MV-4-11 (cell line): Measurements from ENCODE around the gene ALDH4A1.
"Not testable (repeated sequence)": the region's sequence is repeated elsewhere in the genome, so short reads cannot be mapped to it uniquely, and the experiment has no call there.

Source experiments
- DNase-seq: peaks from one replicate; lab custom pipeline; 2025; lab: John Stamatoyannopoulos, UW

Gene ALDH4A1

DNA sequence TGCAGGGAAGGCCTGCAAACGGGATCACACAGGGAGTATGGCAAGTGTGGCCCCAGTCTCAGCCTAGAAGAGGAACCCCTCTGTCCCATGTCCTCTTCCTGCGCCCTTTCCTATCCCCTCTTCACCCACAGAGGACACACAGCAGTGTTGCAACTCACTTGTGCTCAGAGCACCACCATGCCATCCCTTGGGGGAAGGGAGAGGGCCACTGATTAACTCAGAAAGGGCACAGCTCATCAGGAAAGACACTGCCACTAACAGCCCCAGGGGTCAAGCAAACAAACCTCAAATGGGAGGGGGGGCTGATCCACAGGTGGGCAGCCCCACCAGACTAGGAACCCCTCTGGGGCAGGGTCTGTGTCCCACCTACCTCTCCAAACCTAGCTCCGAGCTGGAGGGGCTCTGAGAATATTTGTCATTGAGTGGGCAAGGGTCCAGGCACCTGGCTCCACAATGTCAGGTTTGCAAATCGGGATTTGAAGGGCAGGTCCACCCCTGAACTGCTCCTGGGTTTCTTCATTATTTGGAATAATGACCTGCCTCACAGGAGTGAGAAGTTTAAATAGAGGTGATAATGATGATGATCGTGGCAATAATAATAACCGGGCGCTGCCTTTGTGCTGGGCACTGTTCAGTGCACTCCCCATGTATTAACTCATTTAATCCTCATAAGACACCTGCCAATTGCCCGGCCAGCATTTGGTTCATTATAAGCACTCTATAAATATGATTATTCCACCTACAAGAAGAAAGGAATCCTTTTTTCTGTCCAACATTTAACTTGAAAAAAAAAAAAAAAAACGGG lies 1.0 kb downstream of the ALDH4A1 start:
- peak; percentile 59 for DNase-seq

DNA sequence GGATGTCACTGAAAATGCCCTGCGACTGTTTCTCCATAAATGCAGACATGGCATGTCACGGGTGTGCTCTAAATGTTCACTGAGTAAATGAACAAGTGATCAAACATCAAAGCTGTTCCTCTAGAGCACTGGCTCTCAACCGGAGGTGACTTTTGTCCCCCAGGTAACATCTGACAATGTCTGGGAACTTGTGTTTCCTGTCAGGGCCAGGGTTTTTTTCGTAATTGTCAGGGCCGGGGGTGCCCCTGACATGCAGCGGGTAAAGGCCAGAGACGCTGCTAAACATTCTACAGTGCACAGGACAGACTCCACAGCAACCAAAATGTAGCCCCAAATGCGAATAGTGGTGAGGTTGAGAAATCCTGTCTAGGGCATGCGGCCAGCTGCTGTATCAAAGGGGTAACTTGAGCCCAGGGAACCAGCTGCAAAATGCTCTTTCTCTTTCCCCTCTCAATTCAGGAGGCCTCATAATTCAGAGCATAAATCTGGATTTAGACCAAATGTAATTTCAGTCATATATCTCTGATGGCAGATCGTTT lies 2.0 kb downstream of the ALDH4A1 start:
- DNase-seq, result peak; percentile 47

DNA sequence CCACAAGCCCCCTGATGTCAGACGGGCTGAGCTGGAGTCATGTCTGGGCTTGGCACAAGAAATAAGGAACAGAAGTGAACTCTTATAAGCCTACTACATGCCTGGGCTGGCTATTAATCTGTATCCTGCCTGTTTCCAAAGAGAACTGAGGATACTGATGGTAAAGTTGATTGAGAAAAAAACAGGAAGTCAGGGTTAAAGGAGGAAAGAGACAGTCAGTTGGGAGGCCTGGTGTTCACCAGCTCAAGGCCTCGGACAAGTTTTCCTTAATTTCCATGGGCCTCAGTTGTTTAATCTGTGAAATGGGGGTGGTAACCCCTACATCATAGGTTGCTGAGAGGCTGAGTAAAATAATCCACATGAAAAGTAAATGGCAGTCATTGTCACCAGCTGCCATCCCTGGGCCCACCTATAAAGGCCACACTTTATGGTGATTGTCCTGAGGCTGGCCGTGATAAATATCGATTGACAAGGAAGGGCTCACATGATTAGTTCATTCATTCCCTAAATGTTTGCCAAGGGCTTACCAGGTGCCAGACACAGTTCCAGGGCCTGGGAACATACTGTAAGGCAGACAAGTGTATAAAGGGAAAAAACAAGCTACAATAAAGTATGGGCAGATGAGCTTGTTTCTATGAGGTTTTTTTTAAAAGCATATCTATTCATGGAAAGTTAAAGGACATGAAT lies 2.8 kb downstream of the ALDH4A1 start:
- DNase-seq, result no peak

DNA sequence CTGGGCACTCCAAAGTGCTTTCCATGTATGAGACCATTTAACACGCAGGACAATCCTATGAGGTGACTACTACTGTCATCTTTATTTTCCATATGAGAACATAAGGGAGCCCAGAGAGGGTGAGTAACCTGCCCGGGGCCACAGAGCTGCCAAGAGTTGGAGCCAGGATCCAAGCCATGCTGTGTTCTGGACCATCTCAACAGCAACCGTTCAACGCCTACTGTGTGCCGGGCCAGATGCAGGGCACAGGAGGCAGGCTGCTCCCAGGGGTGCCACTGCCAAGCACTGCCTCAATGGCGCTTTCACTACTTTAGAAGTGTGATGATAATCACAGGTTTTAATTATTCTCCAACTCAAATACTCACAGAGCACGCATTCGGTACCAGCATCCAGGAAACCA lies 3.8 kb downstream of the ALDH4A1 start:
- DNase-seq, result no peak

DNA sequence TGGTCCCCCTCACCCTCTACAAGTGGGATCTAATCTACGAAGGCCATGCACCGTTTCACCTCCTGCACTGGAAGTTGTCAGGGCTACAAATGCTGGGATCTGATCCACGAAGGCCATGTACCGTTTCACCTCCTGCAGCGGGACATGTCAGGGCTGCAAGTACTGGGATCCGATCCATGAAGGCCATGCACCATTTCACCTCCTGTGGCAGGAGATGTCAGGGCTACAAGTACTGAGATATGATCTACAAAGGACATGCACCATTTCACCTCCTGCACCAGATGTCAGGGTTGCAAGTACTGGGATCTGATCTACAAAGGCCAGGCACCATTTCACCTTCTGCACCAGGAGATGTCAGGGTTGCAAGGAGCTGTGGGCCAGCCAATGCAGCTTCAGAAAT lies 7.0 kb downstream of the ALDH4A1 start:
- no peak for DNase-seq

DNA sequence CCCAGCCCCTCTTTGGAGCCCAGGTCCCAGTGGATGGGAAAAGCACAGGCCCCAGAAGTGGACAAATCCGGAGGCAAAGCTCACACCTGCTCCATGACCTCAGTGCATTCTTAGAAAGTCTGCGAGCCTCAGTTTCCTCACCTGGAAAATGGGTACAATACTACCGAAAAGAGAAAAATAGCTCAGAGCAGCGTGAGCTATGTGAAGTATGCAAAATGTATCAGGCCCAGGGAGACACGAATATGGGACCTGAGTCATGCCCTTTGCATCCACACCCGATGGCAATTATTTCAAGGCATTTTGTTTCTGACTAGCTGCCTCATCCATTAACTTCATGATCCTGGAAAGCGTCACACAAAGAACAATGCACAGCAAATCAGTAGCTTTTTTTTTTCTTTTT lies 9.2 kb downstream of the ALDH4A1 start:
- DNase-seq, result no peak

DNA sequence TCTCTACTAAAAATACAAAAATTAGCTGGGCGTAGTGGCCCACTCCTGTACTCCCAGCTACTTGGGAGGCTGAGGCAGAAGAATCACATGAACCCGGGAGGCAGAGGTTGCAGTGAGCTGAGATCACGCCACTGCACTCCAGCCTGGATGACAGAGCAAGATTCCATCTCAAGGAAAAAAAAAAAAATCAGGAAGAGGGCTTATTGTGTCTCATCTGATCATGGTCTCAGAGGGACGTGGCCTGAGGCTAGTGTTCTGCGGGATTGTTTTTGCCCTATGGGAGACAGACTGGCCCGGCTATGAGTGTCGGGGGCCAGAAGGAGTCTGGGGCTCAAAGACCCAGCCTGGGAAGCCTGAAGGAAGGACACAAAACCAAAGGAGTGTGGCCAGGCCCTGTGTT lies 10.5 kb downstream of the ALDH4A1 start:
- DNase-seq, result not testable (repeated sequence)

DNA sequence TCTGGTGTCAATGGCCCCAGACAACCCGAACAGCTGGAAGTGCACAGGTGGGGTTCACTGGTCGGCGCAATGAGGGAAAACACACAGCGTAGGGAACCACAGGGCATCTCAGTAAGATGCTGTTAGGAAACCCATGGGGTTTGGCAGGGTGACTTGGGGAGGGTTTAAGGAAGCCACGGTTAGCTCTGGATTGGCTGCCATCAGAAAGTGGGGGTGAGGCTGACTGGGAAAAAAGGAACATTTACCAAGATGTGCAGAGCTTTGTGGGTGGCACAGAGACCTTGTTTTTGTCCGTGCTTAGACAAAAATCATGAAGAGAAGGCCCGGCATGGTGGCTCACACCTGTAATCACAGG lies 11.0 kb downstream of the ALDH4A1 start:
- peak; percentile 2 for DNase-seq

DNA sequence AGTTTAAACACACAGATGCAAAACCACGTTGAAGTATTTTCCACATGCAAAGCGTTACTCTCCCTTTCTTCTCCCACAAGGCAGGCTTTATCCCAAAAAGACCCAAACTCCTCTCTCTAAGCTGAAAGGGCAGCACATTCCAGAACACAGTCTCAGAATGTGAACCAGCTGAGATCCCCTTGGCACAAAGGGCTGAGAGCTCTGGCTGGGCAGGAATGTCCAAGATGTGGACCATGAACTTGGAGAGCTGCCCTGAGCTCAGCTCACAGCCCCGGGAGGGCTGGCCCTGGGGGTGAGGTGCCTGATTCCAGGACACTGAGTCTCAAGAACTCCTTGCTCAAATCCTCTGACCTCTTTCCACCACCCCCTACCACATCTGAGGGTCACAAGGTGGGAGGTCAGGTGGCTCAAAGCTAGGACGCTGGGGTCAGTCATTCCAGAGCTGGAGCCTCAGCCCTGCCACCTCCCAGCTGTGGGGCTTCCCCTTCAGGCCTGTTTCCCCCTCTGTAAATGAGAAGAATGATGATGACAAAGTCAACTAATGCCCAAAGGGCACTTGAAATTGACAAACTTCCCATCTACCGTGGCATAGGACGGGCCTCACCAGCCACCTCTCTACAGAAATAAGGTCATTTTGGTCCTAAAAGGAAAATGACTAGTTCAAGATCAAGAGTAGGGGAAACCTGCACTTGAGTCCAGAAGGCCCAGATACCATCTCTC lies 11.5 kb downstream of the ALDH4A1 start:
- DNase-seq, result no peak

DNA sequence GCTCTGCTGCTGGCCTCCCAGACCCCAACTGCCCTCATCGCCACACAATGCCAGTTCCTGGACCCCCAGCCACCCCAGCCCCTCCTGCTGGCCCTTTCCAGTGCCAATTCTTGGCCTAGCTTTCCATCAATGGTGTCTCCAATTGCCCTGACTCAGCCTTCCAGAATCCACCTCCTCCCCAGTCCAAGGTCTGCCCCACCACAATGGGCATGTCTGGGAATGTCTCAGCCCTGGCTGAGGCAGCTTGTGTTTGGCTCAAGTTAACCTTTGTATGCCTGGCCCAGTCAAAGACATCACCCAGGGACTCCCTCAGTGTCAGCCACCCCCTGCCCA lies 16.4 kb downstream of the ALDH4A1 start:
- no peak for DNase-seq

DNA sequence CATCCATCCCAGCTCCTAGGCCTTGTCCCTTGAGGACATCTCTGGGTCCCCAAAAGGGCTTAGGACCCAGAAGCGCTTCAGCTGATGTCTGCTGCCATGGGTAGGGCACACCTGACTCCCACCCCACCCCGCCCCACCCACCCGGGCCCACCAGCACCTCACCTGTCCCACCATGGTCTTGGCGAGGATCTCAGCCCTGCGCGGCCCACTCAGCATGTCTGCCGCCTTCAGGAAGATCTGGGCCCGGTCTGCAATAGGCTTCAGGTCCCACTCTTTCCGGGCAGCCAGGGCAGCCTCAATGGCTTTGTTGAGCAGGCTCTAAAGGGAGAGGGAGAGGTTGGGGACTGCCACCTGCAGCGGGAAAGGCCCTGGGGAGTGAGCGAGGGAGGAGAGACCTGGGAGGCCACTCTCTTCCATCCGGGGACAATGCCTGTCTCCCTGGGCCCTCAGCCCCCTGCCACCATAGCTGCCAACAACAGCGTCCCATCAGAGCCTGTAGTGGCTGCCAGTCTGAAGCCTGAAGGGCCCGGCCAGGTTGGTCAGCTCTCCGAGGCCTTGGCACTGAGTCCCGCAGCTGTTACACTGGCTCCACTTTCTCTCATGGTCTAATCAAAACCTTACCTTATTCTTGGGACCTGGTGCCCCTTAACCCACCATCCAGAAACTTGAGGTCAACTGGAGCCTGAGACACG lies 16.9 kb downstream of the ALDH4A1 start:
- DNase-seq, result no peak

DNA sequence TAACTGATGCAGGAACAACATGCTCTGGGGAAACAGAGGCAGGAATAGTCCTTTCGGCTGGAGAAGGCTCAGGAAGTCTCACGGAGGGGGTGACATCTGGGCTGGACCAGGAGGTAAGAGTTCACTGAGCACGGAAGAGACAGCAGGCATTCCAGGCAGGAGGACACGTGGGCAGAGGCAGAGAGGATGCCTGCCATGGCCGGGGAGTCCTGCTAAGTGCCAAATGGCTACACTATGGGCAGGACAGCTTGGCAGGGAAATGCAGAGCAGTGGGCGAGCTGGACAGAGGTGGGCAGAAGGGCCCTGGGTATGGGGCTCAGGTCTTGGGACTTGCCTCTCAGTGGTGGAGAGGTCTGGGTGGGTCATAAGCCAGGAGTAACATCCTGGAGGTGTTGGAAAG lies 17.6 kb downstream of the ALDH4A1 start:
- no peak for DNase-seq

DNA sequence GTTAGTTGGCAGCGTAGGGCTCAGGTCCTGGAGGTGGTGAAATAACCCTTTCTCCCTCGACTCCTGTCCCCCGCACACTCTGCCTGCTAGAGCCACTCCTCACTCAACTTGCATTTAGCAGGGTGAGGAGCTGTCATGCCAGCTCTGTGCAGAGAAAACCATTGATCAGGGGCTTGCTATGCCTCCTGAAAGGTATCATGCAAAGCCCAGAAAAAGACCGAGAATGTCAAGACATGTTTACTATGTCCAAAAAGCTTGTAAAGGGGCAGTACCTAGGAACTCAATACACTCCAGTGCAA lies 18.0 kb downstream of the ALDH4A1 start:
- DNase-seq, result no peak

DNA sequence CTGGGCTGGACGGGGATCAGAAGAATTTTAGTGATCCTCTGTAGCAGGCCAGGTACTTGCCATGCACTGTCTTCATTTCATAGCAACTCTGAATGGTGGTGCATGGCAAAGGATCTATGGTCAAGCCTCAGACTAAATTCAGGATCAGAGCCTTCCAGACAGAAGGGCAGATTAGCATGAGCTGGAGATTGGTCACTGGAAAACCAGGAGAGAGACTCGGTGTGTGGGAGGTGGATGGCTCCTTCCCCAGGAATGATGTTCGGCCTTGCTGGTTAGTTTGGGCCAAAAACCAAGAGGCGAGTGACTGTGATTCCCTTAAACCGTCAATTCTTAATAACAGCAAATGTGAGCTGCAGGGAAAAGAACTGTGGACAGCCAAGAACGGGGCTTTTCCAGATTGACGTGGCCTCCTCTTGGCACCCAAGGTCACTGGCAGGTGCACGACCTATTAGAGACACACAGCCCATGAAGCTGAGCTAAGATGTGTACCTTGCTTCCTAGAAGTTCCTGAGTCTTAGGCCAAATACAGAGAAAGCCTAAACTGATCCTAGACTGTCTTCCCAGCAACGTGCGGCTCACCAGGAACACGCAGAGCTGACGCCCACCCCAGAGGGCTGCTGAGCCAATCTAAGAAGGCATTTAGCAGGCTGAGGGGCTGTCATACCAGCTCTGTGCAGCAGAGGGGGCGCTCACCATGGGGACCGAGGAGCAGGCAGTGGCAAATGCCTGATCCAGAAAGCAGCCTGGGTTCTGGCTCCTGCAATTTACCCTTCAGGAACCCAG lies 18.5 kb downstream of the ALDH4A1 start:
- peak; percentile 24 for DNase-seq

DNA sequence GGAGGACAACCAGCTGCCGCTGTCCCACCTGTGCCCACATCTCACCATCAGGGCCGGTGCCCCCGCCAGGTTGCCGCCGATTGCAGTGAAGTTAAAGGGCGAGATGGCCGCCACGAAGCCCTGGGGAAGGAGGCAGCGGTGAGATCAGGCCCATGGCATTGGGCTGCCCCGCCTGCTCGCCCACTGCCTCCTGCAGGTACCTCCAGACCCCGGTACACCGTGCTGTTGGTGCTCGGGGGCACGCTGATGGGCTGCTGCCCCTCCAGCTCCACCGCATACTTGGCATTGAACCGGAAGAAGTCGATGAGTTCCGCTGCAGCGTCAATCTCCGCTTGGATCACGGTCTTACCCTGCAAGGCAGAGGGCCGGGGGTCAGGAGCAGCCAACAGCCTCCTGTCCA lies 19.3 kb downstream of the ALDH4A1 start:
- no peak for DNase-seq

DNA sequence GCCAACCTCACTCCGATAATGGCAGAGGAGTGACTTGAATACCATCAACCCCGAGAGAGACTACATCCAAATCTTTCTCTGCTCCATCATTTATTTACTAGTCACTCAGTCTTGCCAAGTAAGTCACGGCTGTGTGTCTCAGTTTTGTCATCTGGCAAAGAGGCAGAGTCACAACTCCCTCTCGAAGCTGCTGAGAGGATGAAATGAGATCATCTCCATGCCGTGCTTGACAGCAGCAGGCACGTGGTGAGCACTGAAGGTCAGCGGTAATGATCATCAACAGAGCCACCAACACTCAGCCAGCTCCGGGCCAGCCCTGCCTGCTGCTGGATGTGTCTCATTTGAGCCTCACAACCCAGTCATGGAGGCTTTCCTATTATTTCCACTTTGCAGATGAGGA lies 19.9 kb downstream of the ALDH4A1 start:
- DNase-seq, result no peak

DNA sequence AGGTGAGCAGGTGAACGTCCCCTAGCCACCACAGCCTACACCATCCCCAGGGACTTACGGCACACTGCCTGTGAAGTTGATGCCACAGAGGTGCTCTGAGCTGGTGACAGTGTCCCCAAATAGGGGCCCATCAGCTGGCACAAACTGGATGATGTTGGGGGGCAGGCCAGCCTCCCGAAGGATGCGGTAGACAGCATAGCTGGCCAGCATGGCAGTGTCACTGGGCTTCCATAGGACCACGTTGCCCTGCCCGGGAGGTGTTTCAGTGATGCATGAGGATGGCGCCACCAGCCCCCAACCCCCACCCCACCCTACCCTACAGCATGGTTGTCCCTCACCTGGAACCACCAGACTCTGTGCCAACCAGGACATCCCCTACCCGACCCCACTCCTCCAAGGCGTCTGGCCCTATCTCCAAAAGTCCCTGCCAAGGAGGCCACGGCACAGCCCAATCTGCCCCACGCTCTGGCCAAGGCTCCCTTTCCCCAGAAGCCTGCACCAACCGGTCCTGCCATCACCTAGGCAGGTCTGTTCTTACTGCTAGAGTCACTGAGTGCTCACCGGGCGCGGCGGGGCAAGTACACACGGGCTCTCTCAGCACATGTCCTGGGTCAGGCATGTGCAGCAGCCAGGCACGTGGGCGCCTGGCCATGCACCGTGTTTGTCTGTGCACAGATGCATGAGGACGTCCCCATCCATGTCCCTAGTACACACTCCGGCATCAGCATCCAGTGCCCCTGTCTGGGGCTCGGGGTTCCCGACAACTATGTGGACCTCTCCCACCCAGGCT lies 20.5 kb downstream of the ALDH4A1 start:
- DNase-seq, result no peak

DNA sequence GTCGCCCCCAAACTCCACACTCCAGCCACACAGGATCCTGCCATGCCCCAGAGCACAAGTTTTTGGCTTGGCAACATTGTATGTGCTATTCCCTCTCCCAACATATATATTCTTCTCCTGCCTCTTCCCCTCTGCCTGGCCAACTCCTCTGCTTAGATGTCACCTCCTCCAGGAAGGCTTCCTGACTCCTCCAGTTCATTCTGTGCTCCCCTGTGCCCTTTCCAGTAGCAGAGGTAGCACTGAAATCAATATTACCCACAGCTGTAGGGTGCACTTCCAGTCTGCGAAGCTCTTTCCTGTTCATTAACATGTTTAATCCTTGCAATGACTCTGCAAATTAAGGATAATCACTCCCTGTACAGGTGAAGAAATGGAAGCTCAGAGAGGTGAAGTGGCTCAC lies 21.2 kb downstream of the ALDH4A1 start:
- no peak for DNase-seq

DNA sequence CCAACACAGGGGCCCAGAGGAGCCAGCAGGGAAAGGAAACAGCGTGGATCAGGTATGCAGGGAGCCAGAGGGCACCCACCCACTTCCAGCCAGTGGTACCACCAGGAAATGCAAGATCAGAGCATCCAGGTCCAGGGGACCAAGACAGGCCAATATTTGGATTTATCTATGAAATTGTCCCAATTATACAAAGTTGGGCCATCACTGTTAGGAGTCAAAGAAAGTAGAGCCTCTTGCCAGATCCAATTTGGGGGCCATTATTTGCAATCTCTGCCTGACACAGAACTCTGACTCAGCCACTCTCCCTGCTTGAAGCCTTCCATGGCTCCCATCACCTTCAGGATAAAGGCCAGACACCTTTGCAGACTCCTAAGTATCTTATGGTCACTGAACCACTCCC lies 21.8 kb downstream of the ALDH4A1 start:
- no peak for DNase-seq

DNA sequence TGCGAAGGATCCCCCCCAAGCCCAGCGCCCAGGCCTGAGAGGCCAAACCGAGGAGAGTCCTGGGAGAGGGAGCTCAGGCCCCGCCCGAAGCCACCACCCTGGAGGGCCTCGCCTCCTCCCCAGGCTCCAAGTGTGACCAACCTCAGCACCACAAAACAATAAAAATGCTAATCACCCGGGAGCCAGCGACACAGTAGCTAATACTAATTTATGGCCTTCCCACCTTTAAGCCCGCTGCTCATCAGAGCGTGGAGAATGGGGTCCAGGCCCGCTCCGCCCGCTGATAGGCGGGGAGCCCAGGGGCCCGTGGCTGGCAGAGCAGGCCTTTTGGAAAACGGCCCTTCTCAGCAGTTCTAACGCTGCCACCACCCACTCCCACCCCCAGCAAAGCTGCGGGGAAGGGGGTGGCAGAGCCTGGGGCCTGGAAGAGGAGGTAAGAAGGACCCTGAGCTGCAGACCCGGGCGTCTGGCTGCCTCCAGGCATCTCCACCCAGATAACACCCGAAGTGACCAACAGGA lies 22.5 kb downstream of the ALDH4A1 start:
- DNase-seq, result no peak
